ENCODE results near the gene KCNJ9.

KCNJ9 gene

DNA sequence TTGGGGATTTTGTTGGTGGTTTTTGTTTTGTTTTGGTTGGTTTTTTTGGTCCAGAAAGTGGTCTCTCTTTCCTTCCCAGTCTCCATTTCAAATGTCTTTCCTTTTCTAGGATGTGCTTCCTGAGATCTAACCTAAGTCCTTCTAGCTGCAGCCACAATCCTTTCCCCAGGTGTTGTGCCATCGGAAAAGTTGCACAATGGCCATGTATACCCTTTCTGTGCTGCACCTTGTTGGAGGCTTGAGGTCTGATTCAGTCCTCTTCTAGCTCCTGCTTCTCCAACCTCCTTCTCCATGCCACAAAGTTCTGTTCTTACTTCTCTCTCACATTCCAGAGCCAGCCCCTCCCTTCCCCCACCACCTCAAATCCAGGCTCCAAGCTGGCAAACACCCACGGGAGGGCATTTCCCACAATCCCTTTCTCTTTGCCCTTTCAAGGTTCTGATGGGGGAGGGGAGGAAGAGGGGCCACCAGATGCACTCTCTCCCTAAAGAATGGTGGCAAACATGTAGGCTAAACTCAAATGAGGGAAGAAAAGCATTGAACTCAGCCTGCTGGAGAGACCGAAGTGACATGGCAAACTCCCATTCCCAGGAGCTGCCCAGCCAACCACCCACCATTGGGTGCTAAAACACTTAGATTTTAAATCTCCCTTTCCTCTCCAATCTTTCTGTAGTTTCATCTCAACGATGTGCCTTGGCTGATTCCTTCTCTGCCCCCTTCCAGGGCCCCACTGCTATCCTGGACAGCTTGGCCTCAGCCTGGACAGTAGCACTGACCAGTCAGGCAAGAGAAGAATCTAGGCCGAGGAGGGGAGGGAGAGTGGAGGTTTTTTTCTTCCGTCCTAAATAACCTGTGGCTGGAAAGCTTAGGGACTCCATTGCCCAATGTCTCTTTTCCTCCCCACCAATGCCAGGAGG is 14.3 kb upstream of the KCNJ9 start:
- no peak for DNase-seq

DNA sequence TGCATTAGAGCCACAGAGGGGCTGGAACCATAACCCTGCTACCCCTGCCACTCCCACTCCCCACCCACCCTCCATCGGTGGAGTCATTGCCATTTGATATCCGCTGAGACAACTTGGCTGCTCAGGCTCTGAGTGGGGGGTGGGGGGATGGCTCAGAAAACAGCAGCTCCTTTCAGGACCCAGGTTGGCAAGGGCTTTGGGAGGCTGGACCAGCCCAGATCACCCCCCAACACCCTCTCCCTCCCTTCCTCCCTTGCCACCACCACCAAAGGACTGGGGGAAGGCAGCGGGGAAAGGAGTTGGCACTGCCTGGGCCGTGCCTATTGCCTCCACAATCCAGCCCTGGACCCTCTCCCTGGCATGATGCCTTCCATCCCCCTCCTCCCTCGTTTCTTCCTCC is 13.1 kb upstream of the KCNJ9 start:
- DNase-seq: no peak

DNA sequence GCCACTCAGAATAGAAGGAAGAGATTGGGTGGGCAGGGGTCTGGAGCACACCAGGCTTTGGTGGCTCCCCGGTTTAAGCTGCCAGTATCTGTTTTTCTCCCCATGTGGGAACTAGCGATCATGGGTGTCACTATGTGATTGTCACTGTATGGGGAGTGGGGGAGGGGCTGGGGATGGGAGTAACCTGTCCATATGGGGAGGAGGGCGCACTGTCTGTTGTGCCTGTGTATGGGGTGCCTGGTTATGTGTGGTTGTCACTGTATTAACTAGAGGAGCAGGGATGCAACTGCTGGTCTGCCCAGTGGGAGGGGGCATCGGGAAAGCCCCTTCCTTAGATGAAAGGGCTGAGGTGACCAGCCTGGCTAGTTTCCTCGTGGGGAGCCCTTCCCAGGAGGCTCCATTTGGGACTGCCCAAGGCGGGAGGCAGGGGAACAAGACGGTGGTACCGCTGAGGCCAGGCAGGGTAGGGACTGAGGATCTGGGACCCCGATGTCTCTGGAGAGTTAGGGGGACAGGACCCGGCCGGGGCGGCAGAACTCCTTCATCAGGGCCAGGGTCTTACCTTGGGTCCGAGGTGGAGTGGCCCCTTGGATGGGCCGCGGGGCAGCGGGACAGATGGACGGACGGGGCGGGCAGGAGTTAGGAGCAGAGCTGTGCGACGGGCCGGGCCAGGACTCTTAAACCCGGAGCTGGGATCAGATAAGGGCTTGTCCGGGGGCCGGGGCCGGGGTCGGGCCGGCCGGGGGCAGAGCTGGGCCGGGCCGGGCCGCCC is 11.7 kb upstream of the KCNJ9 start, which contains the start of gene KCNJ10:
KCNJ10 (minus strand) TSS at position 701 of the 772 bp plus-strand sequence. CDS start 27,628 bp downstream, outside the sequence.
- no peak for DNase-seq

DNA sequence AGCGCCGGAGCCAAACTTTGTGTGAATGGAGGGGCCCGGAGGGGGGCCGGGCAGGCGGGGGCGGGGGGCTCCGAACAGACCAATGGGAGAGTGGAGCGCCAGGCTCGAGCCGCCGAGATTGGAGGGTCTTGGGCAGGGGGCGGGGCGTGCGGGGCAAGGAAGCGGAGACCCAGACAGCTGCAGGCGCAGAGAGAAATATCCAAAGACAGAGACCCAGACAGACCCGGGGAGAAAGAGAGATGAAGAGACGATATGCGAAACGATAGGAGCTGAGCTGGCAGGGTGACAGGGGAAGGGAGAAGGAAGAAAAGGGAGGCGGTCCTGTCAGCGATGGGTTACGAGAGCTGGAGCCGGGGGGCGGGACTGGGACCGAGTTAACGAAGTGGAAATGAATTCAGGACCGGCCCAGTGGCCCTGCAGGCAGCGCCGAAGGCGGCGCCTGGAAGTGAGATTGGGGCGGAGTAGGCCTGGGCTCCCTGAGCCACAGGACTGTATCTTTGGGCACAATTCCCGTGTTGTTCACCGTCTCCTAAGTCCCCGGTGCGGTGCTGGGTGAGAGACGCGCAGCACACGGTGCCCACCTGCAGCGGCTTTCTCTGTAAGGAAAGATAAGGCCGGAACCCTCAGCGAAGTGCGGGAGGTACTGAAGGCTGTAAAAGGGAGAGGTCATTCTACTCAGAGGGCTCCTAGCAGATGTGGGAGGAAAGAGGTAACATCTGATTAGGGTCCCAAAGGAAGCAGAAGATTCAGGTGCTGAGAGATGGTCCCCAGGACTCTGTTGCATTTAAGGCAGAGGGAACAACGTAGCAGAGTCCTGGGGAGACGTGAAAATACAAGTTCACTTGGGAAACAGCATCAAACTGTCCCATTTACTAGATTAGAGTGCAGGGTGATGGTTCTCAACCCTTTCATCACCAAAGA is 10.8 kb upstream of the KCNJ9 start:
- peak; percentile 66 for DNase-seq

DNA sequence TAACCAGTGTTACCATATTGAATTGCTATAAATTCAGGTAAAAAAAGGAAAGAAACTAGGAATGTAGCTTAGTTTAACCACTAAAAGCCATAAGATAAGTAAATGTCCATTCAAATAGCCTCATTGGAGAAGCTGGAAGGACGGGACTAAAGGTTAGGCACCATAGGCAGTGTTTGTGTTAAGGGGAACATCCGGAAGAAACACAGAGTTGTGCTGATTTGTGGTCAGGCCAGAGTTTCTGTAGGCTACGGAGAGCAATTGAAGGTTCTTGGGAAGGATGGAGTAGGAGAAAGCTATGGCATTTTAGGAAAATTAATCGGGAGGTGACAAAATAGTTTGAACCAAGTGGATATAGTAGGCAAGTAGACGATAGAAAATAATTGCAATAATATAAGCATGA is 10.0 kb upstream of the KCNJ9 start:
- no peak for DNase-seq

DNA sequence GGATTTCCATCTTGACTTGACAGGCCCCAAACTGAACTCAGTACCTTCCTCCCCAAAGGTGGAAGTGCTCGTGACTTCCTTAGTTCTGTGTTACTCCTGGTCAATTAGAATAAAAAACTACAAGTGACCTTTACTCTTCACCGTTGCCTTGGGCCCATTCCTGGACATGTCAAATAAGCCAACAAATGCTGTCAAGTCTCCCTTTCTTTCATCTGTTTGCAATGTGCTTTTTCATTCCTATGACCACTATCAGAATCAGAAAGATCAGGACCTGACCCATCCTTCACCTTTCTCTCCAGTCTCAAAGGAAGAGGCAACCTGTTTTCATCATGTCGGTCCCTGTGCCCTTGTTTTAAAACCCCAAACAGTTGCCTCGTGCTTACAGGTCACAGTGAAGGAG is 6.5 kb upstream of the KCNJ9 start:
- DNase-seq: no peak

DNA sequence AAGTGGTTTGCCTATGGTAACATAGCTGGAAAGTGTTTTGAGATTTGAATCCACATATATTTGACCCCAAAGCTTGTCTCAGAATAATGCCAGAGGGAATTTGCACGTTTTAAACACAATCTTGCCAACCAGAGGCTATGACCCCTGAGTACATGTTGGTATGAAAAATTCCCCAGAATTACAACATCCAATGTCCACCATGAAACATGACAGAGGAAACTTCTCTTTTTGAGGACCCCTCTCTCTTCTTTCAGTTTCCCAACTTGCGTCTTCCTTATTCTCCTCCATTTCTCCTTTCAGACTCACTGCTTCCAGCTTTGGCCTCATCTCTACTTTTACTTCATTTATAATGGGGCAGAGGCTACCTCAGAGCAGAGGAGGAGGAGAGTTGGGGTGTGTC is 5.5 kb upstream of the KCNJ9 start:
- DNase-seq: no peak

DNA sequence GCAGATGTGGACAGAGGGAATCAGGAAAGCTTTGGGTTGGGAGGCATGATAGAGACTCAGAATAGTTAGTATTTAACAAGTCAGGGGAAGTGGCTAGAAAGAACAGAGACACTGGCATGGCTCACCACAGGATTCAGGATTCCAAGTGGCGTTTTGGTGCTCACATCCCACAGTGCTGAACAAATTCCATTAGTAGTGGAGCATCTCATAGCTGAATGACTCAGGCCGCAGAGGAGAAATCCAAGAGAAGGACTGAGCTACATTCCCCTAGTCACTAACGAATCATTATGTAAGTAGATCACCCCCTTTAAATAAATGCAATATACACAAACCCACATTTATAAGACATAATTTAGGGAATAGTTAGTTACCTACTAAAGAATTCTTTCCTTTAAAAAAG is 5.0 kb upstream of the KCNJ9 start:
- no peak for DNase-seq

DNA sequence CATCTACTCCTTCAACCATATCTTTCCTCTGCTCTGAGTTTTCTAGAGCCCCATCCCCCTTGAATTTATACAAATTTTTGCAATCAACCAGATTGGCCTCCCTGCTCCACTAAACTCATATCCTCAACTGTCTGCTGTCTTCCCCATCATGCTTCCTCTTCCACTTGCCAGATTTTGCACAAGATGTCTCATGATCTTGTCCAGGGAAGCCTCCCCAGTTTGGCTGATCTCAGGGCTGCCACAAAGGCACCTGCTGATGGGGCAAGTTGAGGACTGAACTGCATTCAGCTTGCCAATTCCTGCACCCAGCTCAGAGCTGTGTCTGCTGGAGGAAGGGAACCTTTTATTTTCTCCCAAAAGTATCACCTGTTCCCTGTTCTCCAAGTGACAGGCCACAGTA is 3.9 kb upstream of the KCNJ9 start:
- no peak for DNase-seq

DNA sequence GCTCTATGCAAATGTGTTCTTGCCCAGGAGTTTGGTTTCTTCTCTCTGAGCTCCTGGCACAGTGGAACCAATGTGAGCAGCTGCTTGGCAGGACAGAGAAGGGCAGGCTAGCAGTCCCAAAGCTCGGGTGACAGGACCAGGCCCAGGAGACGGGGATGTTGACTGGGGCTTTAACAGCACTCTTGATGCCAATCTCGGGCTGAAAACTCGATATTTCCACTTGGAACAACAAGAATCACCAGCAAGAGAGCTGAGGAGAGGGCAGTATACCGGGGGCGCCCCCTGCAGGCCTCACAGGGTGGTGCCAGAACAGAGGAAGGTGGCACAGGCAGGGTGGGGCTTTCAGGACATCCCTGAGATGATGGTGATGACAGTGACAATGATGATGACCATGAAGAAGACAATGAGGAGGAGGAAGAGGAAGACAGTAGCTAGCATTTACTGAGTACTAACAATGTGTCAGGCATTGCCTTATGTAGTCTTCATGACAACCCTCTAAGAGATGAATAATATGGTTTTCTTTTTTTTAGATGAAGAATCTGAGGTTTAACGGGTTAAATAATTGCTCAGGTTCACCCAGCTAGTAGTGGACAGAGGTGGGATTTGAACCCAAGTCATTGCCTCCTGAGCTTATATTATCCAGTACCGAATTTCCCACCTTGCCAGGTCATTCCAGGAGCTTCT is 2.7 kb upstream of the KCNJ9 start:
- DNase-seq: peak; percentile 32

DNA sequence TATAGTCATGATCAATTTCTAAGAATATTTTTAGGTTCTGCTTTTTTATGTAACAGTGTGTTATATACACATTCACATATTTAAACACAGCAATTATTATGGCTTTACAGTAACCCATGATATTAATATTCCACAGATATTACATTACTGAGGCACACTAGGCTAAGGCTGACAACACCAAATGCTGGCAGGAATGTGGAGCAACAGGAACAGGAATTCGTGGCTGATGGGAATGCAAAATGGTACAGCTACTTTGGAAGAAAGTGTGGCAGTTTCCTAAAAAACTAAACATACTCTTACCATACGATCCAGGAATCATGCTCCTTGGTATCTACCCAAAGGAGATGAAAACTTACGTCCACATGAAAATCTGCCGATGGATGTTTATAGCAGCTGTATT is 1.9 kb upstream of the KCNJ9 start:
- DNase-seq: no peak

DNA sequence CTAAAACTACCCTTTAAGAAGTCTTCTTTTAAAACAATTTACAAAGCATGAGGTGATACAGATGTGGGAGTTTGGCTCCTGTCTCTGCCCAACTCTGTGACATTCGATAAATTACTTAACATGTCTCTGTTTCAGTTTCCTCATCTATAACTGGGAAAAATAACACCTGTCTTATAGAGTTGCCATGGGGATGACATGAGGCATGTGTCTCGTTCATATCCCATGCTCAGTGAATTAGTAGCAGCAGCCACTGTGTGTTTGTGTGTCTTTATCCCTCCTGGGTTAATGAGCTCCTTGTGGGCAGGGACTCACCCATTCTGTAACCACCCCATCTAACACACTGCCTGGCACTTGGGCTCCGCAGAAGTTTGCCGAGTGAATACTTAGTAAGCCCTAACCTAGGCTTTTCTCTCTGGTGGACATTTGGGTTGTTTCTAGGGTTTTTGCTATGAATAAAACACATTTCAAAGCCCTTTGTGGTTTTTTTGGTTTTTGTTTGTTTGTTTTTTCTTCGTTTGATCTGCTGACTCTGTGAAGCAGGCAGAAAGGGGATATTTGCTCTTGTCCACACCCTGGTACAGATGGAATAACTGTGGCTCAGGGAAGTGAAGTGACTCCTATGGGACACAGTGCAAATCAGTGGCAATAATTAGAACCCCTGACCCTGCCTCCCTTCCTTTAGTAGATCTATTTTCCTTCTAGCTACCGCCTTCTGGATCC is 797 bp upstream of the KCNJ9 start:
- no peak for DNase-seq

DNA sequence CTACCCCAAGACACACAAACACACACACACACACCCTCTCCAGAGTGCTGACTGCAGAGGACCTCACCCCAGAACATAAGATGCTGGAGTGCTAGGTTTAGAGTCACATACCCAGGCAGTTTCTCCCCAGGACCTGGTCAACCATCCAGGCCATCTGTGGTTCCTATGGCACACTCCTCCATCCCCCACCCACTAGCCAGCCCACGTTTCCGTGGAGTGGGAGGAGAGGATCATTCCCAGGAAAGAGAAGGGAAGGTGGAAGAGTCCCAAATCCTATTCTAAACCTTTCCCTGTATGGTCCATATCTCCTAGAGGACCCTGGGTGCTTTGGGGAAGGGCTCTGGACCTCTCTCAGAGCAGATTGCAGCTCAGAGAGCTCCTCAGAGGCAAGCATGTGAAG is 1.1 kb downstream of the KCNJ9 start:
- no peak for DNase-seq

DNA sequence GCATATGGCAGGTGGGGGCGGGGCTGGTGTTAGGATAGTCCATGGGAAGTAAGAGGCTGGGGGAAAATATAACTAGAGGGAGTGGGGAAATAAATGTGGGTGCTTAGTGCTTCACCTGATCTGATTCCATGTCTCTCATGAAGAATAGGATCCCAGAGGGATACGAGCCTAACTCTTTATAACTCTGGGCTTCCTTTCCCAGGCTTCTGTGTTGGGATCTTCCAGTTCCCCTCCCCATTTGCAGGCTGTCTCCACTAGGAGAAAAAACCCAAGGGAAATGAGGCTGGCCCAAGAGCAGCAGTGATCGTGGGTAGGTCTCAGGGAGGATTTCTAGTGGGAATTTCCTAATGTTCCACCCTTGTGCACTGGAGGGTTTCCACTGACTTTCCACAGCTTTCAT is 1.6 kb downstream of the KCNJ9 start:
- DNase-seq: no peak

DNA sequence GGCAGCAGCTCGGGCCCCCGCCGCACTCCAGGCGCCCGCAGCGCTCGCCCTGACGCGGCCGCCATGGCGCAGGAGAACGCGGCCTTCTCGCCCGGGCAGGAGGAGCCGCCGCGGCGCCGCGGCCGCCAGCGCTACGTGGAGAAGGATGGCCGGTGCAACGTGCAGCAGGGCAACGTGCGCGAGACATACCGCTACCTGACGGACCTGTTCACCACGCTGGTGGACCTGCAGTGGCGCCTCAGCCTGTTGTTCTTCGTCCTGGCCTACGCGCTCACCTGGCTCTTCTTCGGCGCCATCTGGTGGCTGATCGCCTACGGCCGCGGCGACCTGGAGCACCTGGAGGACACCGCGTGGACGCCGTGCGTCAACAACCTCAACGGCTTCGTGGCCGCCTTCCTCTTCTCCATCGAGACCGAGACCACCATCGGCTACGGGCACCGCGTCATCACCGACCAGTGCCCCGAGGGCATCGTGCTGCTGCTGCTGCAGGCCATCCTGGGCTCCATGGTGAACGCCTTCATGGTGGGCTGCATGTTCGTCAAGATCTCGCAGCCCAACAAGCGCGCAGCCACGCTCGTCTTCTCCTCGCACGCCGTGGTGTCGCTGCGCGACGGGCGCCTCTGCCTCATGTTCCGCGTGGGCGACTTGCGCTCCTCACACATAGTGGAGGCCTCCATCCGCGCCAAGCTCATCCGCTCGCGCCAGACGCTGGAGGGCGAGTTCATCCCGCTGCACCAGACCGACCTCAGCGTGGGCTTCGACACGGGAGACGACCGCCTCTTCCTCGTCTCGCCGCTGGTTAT is 2.8 kb downstream of the KCNJ9 start:
- peak; percentile 76 for DNase-seq

DNA sequence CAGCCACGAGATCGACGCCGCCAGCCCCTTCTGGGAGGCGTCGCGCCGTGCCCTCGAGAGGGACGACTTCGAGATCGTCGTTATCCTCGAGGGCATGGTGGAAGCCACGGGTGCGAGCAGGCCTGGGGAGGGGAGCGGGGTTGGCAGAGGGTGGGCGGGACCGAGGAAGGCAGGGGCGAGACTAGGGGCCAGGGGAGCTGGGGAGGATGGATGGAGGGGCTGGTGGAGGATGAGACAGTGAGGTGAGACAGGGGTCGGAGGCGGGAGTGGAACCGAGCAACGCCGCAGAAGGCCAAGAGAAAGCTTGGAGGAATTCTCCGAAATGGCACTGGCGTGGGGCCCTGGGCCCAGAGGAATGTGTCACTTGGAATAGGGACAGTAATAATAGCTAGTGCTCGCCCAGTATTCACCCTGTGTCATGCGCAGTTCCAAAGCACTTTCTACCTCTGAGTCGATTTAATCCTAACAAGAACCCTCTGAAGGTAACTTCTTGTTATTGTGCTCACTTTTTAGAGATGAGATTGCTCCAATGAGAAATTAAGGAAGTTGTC is 3.5 kb downstream of the KCNJ9 start:
- DNase-seq: no peak

DNA sequence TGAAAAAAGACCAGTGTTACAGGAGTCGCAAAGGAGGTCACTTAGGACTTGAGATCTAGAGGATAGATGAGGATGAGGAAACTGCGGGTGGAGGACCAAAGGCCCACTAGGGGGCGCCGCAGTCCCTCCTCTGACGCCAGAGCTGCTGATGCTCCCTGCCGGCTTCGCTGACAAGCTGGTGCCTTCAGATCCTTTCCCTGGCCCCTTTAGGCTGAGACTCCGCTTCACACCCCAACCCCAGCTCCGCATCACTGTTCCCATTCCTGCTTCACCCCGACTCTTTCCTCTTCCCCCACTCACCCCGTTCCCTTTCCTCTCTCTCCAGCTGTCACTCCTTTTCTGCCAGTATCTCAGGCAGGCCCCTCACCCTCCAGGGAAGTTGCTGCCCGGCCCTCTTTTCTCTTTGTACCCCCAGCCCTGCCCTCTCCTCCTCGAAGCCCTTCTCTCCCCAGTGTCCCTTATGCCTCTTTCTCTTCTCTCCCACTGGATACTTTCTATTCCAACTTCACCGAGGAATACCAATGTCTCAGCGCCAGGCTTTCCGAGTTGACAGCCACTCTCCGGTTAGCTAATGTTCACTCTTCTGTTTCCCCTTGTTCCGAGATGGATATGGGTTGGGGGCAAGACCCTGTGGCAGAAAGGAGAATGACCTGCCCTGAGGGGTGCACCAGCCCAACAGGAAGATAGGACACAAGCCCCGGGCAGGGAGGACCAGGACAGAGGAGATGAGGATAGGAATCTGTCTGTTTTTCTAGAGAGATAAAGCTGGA is 4.5 kb downstream of the KCNJ9 start:
- DNase-seq: peak; percentile 77

DNA sequence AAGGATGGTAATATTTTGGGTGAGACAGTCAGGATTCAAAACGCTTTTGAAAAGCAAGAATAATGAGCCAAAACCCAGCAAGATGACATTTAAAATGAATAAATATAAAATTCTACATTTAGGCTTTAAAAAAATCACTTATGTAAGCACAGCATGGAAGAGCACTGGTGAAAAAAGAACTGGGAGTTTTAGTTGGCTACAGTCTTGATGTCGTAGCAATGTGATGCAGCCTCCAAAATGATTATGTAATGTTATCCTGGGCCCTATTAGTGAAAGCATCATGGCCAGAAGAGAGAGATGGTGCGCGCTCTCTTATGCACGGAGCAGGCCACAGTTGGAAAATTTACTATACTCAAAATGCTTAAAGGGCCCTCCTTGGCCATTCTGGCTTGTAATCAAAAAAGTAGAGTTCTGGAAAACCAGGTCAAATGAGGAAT is 5.1 kb downstream of the KCNJ9 start:
- no peak for DNase-seq

DNA sequence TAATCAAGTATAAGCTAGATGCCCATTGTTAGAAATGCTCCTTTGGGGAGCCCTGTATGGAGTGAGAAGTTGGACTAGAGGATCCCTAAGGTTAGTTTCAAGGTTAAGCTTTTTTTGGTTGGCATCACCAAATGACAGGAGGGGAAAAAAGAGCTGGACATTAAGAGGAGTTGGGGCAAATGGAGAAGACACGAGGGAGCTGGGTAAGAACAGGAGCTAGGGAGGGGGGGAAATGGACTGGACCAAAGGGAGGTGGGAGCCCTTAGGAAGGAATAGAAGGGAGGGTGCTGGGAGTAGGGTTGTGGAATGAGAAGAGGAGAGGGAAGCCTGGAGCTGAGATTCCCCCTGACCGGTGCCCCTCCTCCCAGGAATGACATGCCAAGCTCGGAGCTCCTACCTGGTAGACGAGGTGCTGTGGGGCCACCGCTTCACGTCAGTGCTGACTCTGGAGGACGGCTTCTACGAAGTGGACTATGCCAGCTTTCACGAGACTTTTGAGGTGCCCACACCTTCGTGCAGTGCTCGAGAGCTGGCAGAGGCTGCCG is 5.9 kb downstream of the KCNJ9 start:
- DNase-seq: no peak
